Neural cell (in vitro differentiated cells): Measurements from ENCODE around the gene WIZ. TPM values are rescaled to one million over a fixed set of nuclear protein-coding genes. Genes with fewer than 3 reads are reported as not detected.
A peak's percentile ranks its signal among the peaks of the same experiment; 100 is the strongest.

ENCODE experiments used
- H2AFZ ChIP-seq: fragments of 200-600, 300-800 bp; sonication (generic), shearing (Covaris generic); 2 replicates; pipeline ENCODE4 v1.6.0; 2014; ENCODE audit warnings: low read depth, mild to moderate bottlenecking, antibody characterized with exemption, low read length, moderate library complexity
- H3F3A ChIP-seq: fragments of 200-600 bp; shearing (Covaris generic); 2 replicates; pipeline ENCODE4 v1.6.1; 2016; ENCODE audit warnings: mild to moderate bottlenecking, moderate library complexity, mixed read lengths, antibody characterized with exemption, low read length; ENCODE audit not compliant: insufficient read depth, poor library complexity, severe bottlenecking
- H3K27ac ChIP-seq: fragments of 200-600, 300-800 bp; sonication (generic), shearing (Covaris generic); 2 replicates; pipeline ENCODE4 v1.5.1; 2014; ENCODE audit warnings: mild to moderate bottlenecking, low read length, moderate library complexity
- H3K27me3 ChIP-seq: fragments of 300-800, 200-600 bp; sonication (generic), shearing (Covaris generic); 2 replicates; pipeline ENCODE4 v1.6.0; 2014; ENCODE audit warnings: mild to moderate bottlenecking, low read depth, low read length, moderate library complexity; ENCODE audit not compliant: insufficient read depth
- H3K36me3 ChIP-seq: fragments of 300-800, 200-600 bp; sonication (generic), shearing (Covaris generic); 2 replicates; pipeline ENCODE4 v1.5.1; 2014; ENCODE audit warnings: mild to moderate bottlenecking, antibody characterized with exemption, low read length, moderate library complexity; ENCODE audit not compliant: insufficient read depth
- H3K4me2 ChIP-seq: fragments of 300-800, 200-600 bp; sonication (generic), shearing (Covaris generic); 2 replicates; pipeline ENCODE4 v1.6.0; 2014; ENCODE audit warnings: mild to moderate bottlenecking, low read length
- H3K4me3 ChIP-seq: fragments of 300-800, 200-600 bp; sonication (generic), shearing (Covaris generic); 2 replicates; pipeline ENCODE4 v1.5.1; 2014; ENCODE audit warnings: mild to moderate bottlenecking, low read length, moderate library complexity
- H3K79me2 ChIP-seq: fragments of 200-600 bp; shearing (Covaris generic); replicated peaks from 2 replicates; pipeline ENCODE4 v1.6.0; 2014; ENCODE audit warnings: mild to moderate bottlenecking, low read length, moderate library complexity; ENCODE audit not compliant: insufficient read depth
- H3K9ac ChIP-seq: fragments of 300-800, 200-600 bp; sonication (generic), shearing (Covaris generic); 2 replicates; pipeline ENCODE4 v1.6.1; 2016; ENCODE audit warnings: mild to moderate bottlenecking, low read length, mixed read lengths
- H3K9me2 ChIP-seq: fragments of 200-600 bp; shearing (Covaris generic); 2 replicates; pipeline ENCODE4 v1.6.1; 2016; ENCODE audit warnings: mild to moderate bottlenecking, low read length, mixed read lengths; ENCODE audit not compliant: insufficient read depth
- H3K9me3 ChIP-seq: fragments of 200-600, 300-800 bp; sonication (generic), shearing (Covaris generic); 2 replicates; pipeline ENCODE4 v1.6.1; 2016; ENCODE audit warnings: mild to moderate bottlenecking, mixed run types, low read length, moderate library complexity, mixed read lengths
- H4K20me1 ChIP-seq: fragments of 200-600 bp; shearing (Covaris generic); 2 replicates; pipeline ENCODE4 v1.6.1; 2016; ENCODE audit warnings: mild to moderate bottlenecking, mixed run types; ENCODE audit not compliant: insufficient read depth
- CTCF ChIP-seq: fragments of 450-650 bp; IDR thresholded peaks from 2 replicates; pipeline ENCODE4 v1.5.1; 2014; ENCODE audit warnings: antibody characterized with exemption, mild to moderate bottlenecking, moderate library complexity; ENCODE audit not compliant: poor library complexity, severe bottlenecking
- EP300 ChIP-seq: fragments of 450-650 bp; conservative IDR thresholded peaks from 2 replicates; pipeline ENCODE4 v1.6.1; 2014; ENCODE audit warnings: antibody characterized with exemption, mild to moderate bottlenecking, moderate library complexity; ENCODE audit not compliant: poor library complexity, severe bottlenecking
- EZH2 ChIP-seq: fragments of 200-600, 300-800 bp; shearing (Covaris generic), sonication (generic); IDR thresholded peaks from 2 replicates; pipeline ENCODE4 v1.6.1; 2014; ENCODE audit warnings: antibody characterized with exemption, low read length, borderline replicate concordance, mild to moderate bottlenecking; ENCODE audit not compliant: insufficient read depth, poor library complexity, severe bottlenecking
- POLR2AphosphoS5 ChIP-seq: IDR thresholded peaks from 2 replicates; pipeline ENCODE4 v1.6.1; 2012
- RAD21 ChIP-seq: fragments of 450-650 bp; conservative IDR thresholded peaks from 2 replicates; pipeline ENCODE4 v1.6.1; 2014; ENCODE audit warnings: antibody characterized with exemption, mild to moderate bottlenecking, moderate library complexity
- REST ChIP-seq: IDR thresholded peaks from 2 replicates; pipeline ENCODE4 v1.6.1; 2012; ENCODE audit warnings: borderline replicate concordance
- SMC3 ChIP-seq: fragments of 450-650 bp; conservative IDR thresholded peaks from 2 replicates; pipeline ENCODE4 v1.6.1; 2014; ENCODE audit warnings: antibody characterized with exemption, mild to moderate bottlenecking, moderate library complexity; ENCODE audit not compliant: poor library complexity
- TAF1 ChIP-seq: IDR thresholded peaks from 2 replicates; pipeline ENCODE4 v1.6.1; 2012; ENCODE audit warnings: low read depth
- polyA plus RNA-seq: library from polyadenylated mRNA; depleted of rRNA; stranded (reverse); fragments of >200 nt; gene quantifications from 2 replicates; pipeline ENCODE4 v1.2.3, GENCODE V29; 2014

WIZ gene
- polyA plus RNA-seq, 1 donor from 2014 or later = 13.0 TPM

- Histone ChIP-seq H3K4me3 (no peak overlapping the region), H2AFZ (no peak overlapping the region), H3K4me2 (no peak overlapping the region), H3K36me3 (no peaks in the 10 kb centered on the region), H4K20me1 (no peaks in the 10 kb centered on the region), H3K9ac (no peak overlapping the region), H3K9me3 (no peaks in the 10 kb centered on the region), H3K79me2 (no peaks in the 10 kb centered on the region), H3F3A (no peaks in the 10 kb centered on the region), H3K27ac (no peak overlapping the region), H3K27me3 (peaks cover 41% of the 10 kb centered on the region), H3K9me2 (no peaks in the 10 kb centered on the region)
- no peak for TF ChIP-seq RAD21
- TF ChIP-seq REST = no peak
- TF ChIP-seq EZH2 = no peak
- TF ChIP-seq EP300 = no peak
- no peak for TF ChIP-seq TAF1
- no peak for TF ChIP-seq CTCF
- no peak for TF ChIP-seq SMC3
- no peak for TF ChIP-seq POLR2AphosphoS5
Measured at GRCh38 chr19:15461694-15462093, 11.9 kb upstream of the WIZ start.

- Histone ChIP-seq H4K20me1 (no peaks in the 10 kb centered on the region), H3F3A (no peaks in the 10 kb centered on the region), H3K9me2 (no peaks in the 10 kb centered on the region), H3K79me2 (no peaks in the 10 kb centered on the region), H3K4me3 (peak overlapping the region; percentile 42), H3K27me3 (peaks cover 78% of the 10 kb centered on the region), H3K9ac (no peak overlapping the region), H3K9me3 (no peaks in the 10 kb centered on the region), H3K36me3 (no peaks in the 10 kb centered on the region), H3K4me2 (no peak overlapping the region), H3K27ac (no peak overlapping the region), H2AFZ (no peak overlapping the region)
- TF ChIP-seq EZH2 (peak; percentile 44), EP300 (no peak)
Measured at GRCh38 chr19:15457701-15458484, 8.1 kb upstream of the WIZ start.
